ENCODE measurements around the gene SH2D4B. TPM values are rescaled to one million over a fixed set of nuclear protein-coding genes. Genes with fewer than 3 reads are reported as not detected.
A peak's percentile ranks its signal among the peaks of the same experiment; 100 is the strongest.

Gene SH2D4B
- total RNA-seq, 1 donor from 2014 or later, result not detected

GRCh38 chr10:80526742-80527141, 11.0 kb upstream of the SH2D4B start:
- no peaks in the 10 kb centered on the region for H3K27me3 ChIP-seq (ENCODE audit: control insufficient read depth, insufficient read depth, low read length)
- no peak for DNase-seq (ENCODE audit: low read depth)
- no peak overlapping the region for H3K4me3 ChIP-seq (ENCODE audit: low read depth, low read length)
- no peak for TF ChIP-seq CTCF (IDR thresholded peaks at IDR 0.05; ENCODE audit: insufficient read depth, low read length, poor library complexity, severe bottlenecking)
- no peaks in the 10 kb centered on the region for H3K36me3 ChIP-seq (ENCODE audit: control insufficient read depth, insufficient read depth, low read length)

DNA sequence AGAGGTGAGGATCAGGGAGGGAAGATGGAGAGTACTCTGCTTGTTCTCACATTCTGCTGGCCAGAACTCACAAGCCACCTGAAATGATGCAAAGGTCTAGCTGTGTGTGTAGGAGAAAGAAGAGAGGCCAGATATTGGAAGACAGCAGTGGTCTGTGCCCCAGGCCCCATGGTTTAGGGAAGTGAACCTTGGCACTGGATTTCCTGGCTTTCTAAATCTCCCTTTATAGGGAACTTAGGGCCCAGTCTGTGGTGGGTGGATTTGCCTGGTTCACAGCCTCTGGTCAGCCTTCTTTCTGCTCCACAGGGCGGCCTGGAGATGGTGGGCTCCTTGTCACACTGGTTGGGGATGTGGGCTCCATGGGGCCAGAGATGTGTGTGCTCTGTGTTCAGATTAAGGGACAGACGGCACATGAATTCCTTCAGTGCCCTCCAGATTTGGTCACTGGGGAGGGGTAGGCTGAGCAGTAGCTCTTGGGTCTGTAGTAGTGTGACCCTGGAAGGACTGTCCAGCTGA, 9.5 kb upstream of the SH2D4B start:
- DNase-seq (ENCODE audit: low read depth), result no peak
- no peak for TF ChIP-seq CTCF (IDR thresholded peaks at IDR 0.05; ENCODE audit: insufficient read depth, low read length, poor library complexity, severe bottlenecking)
- Histone ChIP-seq H3K4me3 (ENCODE audit: low read depth, low read length) (no peak overlapping the region), H3K36me3 (ENCODE audit: control insufficient read depth, insufficient read depth, low read length) (no peaks in the 10 kb centered on the region), H3K27me3 (ENCODE audit: control insufficient read depth, insufficient read depth, low read length) (no peaks in the 10 kb centered on the region)

GRCh38 chr10:80528901-80529300, 8.8 kb upstream of the SH2D4B start:
- no peak overlapping the region for H3K4me3 ChIP-seq (ENCODE audit: low read depth, low read length)
- H3K27me3 ChIP-seq (ENCODE audit: control insufficient read depth, insufficient read depth, low read length), result no peaks in the 10 kb centered on the region
- no peaks in the 10 kb centered on the region for H3K36me3 ChIP-seq (ENCODE audit: control insufficient read depth, insufficient read depth, low read length)
- DNase-seq (ENCODE audit: low read depth), result no peak
- no peak for TF ChIP-seq CTCF (IDR thresholded peaks at IDR 0.05; ENCODE audit: insufficient read depth, low read length, poor library complexity, severe bottlenecking)

DNA sequence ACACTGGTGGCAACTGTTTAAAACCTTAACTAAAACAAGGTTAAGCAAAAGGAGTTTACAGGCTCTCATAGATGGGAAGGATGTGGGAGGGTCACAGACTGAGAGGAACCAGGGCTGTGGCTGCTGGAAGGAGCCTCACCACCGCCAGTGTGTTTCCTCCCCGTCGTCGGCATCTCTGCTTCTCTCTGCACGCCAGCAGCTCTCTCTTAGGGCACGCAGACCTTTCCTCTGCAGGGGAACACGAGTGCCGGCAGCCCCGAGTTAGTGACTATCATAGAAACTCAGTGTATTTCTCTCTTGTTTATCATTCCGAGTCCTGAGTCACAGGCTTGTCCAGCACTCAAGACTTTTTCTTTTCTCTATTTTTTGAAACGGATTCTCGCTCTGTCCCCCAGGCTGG, 8.1 kb upstream of the SH2D4B start:
- H3K36me3 ChIP-seq (ENCODE audit: control insufficient read depth, insufficient read depth, low read length), result no peaks in the 10 kb centered on the region
- TF ChIP-seq CTCF (IDR thresholded peaks at IDR 0.05; ENCODE audit: insufficient read depth, low read length, poor library complexity, severe bottlenecking), result no peak
- no peaks in the 10 kb centered on the region for H3K27me3 ChIP-seq (ENCODE audit: control insufficient read depth, insufficient read depth, low read length)
- no peak overlapping the region for H3K4me3 ChIP-seq (ENCODE audit: low read depth, low read length)
- DNase-seq (ENCODE audit: low read depth), result no peak

- TF ChIP-seq CTCF (IDR thresholded peaks at IDR 0.05; ENCODE audit: insufficient read depth, low read length, poor library complexity, severe bottlenecking), result peak; percentile 56
- DNase-seq (ENCODE audit: low read depth), result no peak
- no peaks in the 10 kb centered on the region for H3K27me3 ChIP-seq (ENCODE audit: control insufficient read depth, insufficient read depth, low read length)
These were observed 7.5 kb upstream of the SH2D4B start for GRCh38 chr10:80530251-80530650.

DNA sequence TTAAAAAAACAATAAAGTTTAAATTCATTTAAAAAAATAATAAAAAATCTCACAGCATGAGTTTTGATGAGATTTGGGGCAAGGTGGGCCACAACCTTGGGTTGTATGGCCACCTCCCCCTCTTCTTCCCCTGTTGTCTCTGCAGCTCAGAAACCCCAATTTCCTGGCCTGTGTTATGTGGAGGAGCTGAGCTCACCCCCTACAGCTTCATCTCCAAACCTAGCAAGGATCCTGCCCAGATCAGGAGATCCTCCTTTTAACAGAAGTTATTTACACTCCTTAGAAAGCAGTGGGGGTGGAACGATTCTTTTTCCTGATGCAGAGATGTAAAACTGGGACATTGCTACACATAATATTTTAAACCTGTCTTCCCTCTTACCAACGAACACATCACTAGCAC, 6.9 kb upstream of the SH2D4B start:
- no peak for TF ChIP-seq CTCF (IDR thresholded peaks at IDR 0.05; ENCODE audit: insufficient read depth, low read length, poor library complexity, severe bottlenecking)
- DNase-seq (ENCODE audit: low read depth), result no peak
- Histone ChIP-seq H3K4me3 (ENCODE audit: low read depth, low read length) (no peak overlapping the region), H3K36me3 (ENCODE audit: control insufficient read depth, insufficient read depth, low read length) (no peaks in the 10 kb centered on the region), H3K27me3 (ENCODE audit: control insufficient read depth, insufficient read depth, low read length) (no peaks in the 10 kb centered on the region)

More at GRCh38 chr10:80530251-80530650, 7.5 kb upstream of the SH2D4B start:
- Histone ChIP-seq H3K36me3 (ENCODE audit: control insufficient read depth, insufficient read depth, low read length) (no peaks in the 10 kb centered on the region), H3K4me3 (ENCODE audit: low read depth, low read length) (no peak overlapping the region)

Data from kidney epithelial cell (primary cell).